ENCODE results near the gene OR8B12.

Gene OR8B12

DNA sequence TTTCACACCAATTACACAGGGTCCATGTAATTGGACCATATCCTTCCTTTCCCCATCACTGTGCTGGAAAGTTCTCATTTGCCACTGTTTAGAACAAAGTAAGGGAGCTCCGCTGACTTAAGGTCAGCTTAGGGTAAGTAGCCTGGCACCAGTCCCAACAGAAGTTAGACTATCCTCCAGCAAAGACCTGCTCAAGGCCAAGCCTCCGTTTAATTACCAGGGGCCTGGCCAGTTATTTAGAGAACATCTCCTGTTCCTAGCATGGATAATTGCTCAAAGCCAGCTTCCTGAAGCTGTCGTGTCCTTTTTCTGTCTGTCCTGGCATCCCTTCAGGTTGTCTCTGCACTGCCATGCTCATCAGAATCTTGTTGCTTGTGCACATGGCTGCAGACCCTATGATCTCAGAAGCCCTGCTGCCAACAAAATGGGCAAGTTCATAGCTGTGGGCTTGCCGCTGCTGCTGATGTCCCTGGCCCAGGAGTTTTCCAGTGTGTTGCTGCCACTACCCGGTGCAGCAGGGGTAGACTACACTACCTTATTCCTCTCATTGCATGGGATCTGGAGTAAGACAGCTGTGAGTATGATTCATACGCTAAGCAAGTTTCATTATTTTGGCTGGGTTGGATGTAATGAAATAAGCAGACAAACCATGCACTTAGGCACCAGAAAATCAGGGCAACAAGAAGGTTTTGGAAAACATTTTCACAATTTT, 34.4 kb upstream of the OR8B12 start:
- no peak overlapping the region for H3K4me2 ChIP-seq (ENCODE audit: low read depth, low read length, poor library complexity, severe bottlenecking)
- H3K9ac ChIP-seq (ENCODE audit: low read length) = no peak overlapping the region
- no peaks in the 10 kb centered on the region for H3F3A ChIP-seq (ENCODE audit: insufficient read depth)
- no peaks in the 10 kb centered on the region for H3K79me2 ChIP-seq (ENCODE audit: insufficient read depth, low read length)
- no peaks in the 10 kb centered on the region for H3K36me3 ChIP-seq (ENCODE audit: low read length)
- H3K4me3 ChIP-seq (ENCODE audit: insufficient read depth, low read length, poor library complexity, severe bottlenecking) = no peak overlapping the region
- no peak for TF ChIP-seq EZH2phosphoT487 (conservative IDR thresholded peaks at IDR 0.05; ENCODE audit: low read length)
- TF ChIP-seq, protein P1, sequence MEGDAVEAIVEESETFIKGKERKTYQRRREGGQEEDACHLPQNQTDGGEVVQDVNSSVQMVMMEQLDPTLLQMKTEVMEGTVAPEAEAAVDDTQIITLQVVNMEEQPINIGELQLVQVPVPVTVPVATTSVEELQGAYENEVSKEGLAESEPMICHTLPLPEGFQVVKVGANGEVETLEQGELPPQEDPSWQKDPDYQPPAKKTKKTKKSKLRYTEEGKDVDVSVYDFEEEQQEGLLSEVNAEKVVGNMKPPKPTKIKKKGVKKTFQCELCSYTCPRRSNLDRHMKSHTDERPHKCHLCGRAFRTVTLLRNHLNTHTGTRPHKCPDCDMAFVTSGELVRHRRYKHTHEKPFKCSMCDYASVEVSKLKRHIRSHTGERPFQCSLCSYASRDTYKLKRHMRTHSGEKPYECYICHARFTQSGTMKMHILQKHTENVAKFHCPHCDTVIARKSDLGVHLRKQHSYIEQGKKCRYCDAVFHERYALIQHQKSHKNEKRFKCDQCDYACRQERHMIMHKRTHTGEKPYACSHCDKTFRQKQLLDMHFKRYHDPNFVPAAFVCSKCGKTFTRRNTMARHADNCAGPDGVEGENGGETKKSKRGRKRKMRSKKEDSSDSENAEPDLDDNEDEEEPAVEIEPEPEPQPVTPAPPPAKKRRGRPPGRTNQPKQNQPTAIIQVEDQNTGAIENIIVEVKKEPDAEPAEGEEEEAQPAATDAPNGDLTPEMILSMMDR (IDR thresholded peaks at IDR 0.05; ENCODE audit: insufficient read depth, low read length, poor library complexity, severe bottlenecking) = no peak
- no peak overlapping the region for H3K27ac ChIP-seq (ENCODE audit: low read depth, low read length)
- no peaks in the 10 kb centered on the region for H4K20me1 ChIP-seq (ENCODE audit: low read depth, low read length)
- no peaks in the 10 kb centered on the region for H3K27me3 ChIP-seq (ENCODE audit: low read length)
- H2AFZ ChIP-seq (ENCODE audit: low read depth, low read length, severe bottlenecking) = no peak overlapping the region
- H3K9me3 ChIP-seq (ENCODE audit: insufficient read depth, low read length) = no peaks in the 10 kb centered on the region
- no peaks in the 10 kb centered on the region for H3K9me2 ChIP-seq (replicated peaks; ENCODE audit: insufficient read depth, low read length)

DNA sequence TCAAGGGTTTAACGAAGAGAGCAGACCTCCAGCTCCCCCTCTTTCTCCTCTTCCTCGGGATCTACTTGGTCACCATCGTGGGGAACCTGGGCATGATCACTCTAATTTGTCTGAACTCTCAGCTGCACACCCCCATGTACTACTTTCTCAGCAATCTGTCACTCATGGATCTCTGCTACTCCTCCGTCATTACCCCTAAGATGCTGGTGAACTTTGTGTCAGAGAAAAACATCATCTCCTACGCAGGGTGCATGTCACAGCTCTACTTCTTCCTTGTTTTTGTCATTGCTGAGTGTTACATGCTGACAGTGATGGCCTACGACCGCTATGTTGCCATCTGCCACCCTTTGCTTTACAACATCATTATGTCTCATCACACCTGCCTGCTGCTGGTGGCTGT, 26.7 kb upstream of the OR8B12 start:
- Histone ChIP-seq H4K20me1 (ENCODE audit: low read depth, low read length) (no peaks in the 10 kb centered on the region), H2AFZ (ENCODE audit: low read depth, low read length, severe bottlenecking) (no peak overlapping the region), H3K27me3 (ENCODE audit: low read length) (no peaks in the 10 kb centered on the region), H3K9me2 (replicated peaks; ENCODE audit: insufficient read depth, low read length) (no peaks in the 10 kb centered on the region), H3K79me2 (ENCODE audit: insufficient read depth, low read length) (no peaks in the 10 kb centered on the region), H3K27ac (ENCODE audit: low read depth, low read length) (no peak overlapping the region), H3K4me2 (ENCODE audit: low read depth, low read length, poor library complexity, severe bottlenecking) (no peak overlapping the region), H3K9ac (ENCODE audit: low read length) (no peak overlapping the region), H3K36me3 (ENCODE audit: low read length) (no peaks in the 10 kb centered on the region), H3K4me3 (ENCODE audit: insufficient read depth, low read length, poor library complexity, severe bottlenecking) (no peak overlapping the region), H3K9me3 (ENCODE audit: insufficient read depth, low read length) (no peaks in the 10 kb centered on the region), H3F3A (ENCODE audit: insufficient read depth) (no peaks in the 10 kb centered on the region)
- no peak for TF ChIP-seq EZH2phosphoT487 (conservative IDR thresholded peaks at IDR 0.05; ENCODE audit: low read length)
- TF ChIP-seq, protein P1 (IDR thresholded peaks at IDR 0.05; ENCODE audit: insufficient read depth, low read length, poor library complexity, severe bottlenecking) = no peak

DNA sequence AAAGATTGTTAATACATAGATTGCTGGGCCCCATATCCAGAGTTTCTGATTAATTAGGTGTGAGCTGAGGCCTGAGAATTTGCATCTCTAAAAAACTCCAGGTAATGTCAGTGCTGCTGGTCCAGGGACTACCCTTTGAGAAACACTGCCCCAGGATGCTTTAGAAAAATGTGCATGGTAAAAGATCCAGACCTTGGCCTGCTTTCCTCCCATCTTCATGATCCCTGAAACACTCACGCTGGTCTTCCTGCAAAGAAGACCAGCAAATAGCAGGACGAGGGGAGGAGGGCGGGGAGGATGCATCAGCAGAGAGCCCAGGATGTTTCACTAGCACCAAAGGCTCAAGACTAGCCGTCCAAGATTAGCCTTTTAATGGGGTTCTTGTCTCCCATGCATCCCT, 26.2 kb upstream of the OR8B12 start, which contains the start of gene OR8A1:
Gene OR8A1, plus strand, starts transcription at position 301 of the 400 bp plus-strand sequence. CDS start 123 bp downstream, outside the sequence.
- Histone ChIP-seq H3K4me3 (ENCODE audit: insufficient read depth, low read length, poor library complexity, severe bottlenecking) (no peak within 1 kb of the TSS), H2AFZ (ENCODE audit: low read depth, low read length, severe bottlenecking) (no peak within 1 kb of the TSS)

More for the DNA sequence above, 26.2 kb upstream of the OR8B12 start, which contains the start of gene OR8A1:
- H3K9me3 ChIP-seq (ENCODE audit: insufficient read depth, low read length) = no peaks in the 10 kb centered on the region
- H3K36me3 ChIP-seq (ENCODE audit: low read length) = no peaks in the 10 kb centered on the region
- no peaks in the 10 kb centered on the region for H3K9me2 ChIP-seq (replicated peaks; ENCODE audit: insufficient read depth, low read length)
- no peak within 1 kb of the TSS for H3K4me2 ChIP-seq (ENCODE audit: low read depth, low read length, poor library complexity, severe bottlenecking)
- H3F3A ChIP-seq (ENCODE audit: insufficient read depth) = no peaks in the 10 kb centered on the region
- no peaks in the 10 kb centered on the region for H3K27me3 ChIP-seq (ENCODE audit: low read length)
- TF ChIP-seq, protein P1 (IDR thresholded peaks at IDR 0.05; ENCODE audit: insufficient read depth, low read length, poor library complexity, severe bottlenecking) = no peak
- TF ChIP-seq EZH2phosphoT487 (conservative IDR thresholded peaks at IDR 0.05; ENCODE audit: low read length) = no peak
- H4K20me1 ChIP-seq (ENCODE audit: low read depth, low read length) = no peaks in the 10 kb centered on the region
- H3K9ac ChIP-seq (ENCODE audit: low read length) = no peak within 1 kb of the TSS
- H3K79me2 ChIP-seq (ENCODE audit: insufficient read depth, low read length) = no peaks in the 10 kb centered on the region
- no peak within 1 kb of the TSS for H3K27ac ChIP-seq (ENCODE audit: low read depth, low read length)

Data from SU-DHL-6 (cell line).